ENCODE data around the gene ACBD6. TPM values are rescaled to one million over a fixed set of nuclear protein-coding genes. Genes with fewer than 3 reads are reported as not detected.
A peak's percentile ranks its signal among the peaks of the same experiment; 100 is the strongest.
"Not testable (repeated sequence)": the region's sequence is repeated elsewhere in the genome, so short reads cannot be mapped to it uniquely, and the experiment has no call there.

The ACBD6 gene
- total RNA-seq, 1 experiment from 2014 or later: 74.7 TPM

DNA sequence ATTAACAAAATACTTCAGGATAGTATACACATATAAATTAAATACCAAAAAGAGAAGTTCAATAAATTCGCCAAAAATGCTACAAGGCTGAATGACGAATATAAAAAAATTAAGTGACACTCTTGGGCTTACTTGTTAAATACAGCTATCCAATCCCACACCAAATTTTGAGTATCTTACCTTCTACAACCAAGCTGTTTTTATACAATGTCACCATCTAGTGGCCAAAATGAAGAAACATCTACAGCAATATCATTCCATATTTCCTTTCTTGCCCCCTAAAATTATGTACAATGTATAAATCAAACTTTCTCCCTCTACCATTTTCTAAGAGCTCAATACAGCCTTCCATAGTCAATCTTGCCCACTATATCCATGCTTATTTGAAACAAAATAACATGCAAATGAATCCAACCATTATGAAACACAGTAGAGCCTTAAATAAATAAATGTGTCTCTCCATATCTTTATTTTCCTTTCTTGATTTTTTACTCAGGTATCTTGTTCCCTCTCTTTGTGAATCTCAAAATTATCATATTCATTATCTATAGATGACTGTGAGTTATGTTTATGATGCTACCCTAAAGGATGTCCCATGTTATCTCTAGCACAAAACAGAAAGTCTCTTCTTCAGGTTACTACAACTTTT lies 86.3 kb downstream of the ACBD6 start:
- no TSS peak for BruUV-seq (replicated peaks)

DNA sequence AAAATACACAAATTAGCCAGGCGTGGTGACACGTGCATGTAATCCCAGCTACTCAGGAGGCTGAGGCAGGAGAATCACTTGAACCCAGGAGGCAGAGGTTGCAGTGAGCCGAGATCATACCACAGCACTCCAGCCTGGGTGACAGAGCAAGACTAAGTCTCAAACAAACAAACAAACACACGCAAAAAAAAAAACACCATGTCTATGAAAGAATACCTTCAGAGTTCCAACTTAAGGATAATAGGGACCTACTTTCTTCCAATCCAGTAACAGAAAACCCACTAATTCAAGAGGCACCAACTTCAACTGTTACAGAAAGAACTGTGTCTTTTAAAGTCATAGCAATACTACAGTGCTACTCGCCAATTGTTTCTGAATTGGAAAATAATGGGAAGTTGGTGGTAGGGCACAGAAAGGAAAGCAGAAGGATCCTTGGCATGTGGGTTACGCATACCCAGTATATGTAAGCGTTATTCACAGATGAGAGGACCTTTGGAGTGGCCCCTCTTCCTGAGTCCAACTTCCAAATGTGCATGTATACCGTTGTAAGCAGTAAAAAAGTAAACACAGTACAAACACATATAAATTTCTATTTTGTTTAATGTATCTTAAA lies 87.0 kb downstream of the ACBD6 start:
- no peak overlapping the region for H3K27ac Mint-ChIP-seq (ENCODE audit: unreplicated experiment)
- CTCF ChIA-PET: interaction anchor here (0.5 to 1.0 kb wide), 3 partner anchors 154 to 227 kb away, joined by 3 to 28 read pairs (median 3); no protein-coding TSS in a partner anchor
- TF ChIP-seq, protein P1, sequence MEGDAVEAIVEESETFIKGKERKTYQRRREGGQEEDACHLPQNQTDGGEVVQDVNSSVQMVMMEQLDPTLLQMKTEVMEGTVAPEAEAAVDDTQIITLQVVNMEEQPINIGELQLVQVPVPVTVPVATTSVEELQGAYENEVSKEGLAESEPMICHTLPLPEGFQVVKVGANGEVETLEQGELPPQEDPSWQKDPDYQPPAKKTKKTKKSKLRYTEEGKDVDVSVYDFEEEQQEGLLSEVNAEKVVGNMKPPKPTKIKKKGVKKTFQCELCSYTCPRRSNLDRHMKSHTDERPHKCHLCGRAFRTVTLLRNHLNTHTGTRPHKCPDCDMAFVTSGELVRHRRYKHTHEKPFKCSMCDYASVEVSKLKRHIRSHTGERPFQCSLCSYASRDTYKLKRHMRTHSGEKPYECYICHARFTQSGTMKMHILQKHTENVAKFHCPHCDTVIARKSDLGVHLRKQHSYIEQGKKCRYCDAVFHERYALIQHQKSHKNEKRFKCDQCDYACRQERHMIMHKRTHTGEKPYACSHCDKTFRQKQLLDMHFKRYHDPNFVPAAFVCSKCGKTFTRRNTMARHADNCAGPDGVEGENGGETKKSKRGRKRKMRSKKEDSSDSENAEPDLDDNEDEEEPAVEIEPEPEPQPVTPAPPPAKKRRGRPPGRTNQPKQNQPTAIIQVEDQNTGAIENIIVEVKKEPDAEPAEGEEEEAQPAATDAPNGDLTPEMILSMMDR (IDR thresholded peaks at IDR 0.05; ENCODE audit: insufficient read depth in 1 of 2, low read depth in 1 of 2, low read length in 1 of 2, severe bottlenecking in 1 of 2, unreplicated experiment in 1 of 2): no peak
- H3K4me3 Mint-ChIP-seq (ENCODE audit: unreplicated experiment): no peak overlapping the region
- no peaks in the 10 kb centered on the region for H3K9me3 ChIP-seq
- H3K27me3 Mint-ChIP-seq (ENCODE audit: insufficient read depth, unreplicated experiment): no peaks in the 10 kb centered on the region
- no peaks in the 10 kb centered on the region for H3K4me1 ChIP-seq
- POLR2A ChIA-PET: no interaction called here
- no peaks in the 10 kb centered on the region for H3K27me3 ChIP-seq (replicated peaks; ENCODE audit: control insufficient read depth, insufficient read depth, low read length)
- no TSS peak for BruUV-seq (replicated peaks)
- peaks cover 23% of the 10 kb centered on the region for H3K36me3 Mint-ChIP-seq (ENCODE audit: insufficient read depth, unreplicated experiment)
- no peaks in the 10 kb centered on the region for H3K36me3 ChIP-seq (ENCODE audit: control insufficient read depth, insufficient read depth, low read length)
- intact Hi-C loops (cut with micrococcal nuclease; ENCODE audit: unreplicated experiment): no loop called here
- H3K4me1 Mint-ChIP-seq (ENCODE audit: low read depth, unreplicated experiment): no peaks in the 10 kb centered on the region
- H3K9me3 Mint-ChIP-seq (ENCODE audit: unreplicated experiment): no peaks in the 10 kb centered on the region
- DNase-seq: no peak
- H3K4me3 ChIP-seq (ENCODE audit: low read depth, low read length): no peak overlapping the region

More for the DNA sequence above, 86.3 kb downstream of the ACBD6 start:
- Mint-ChIP-seq H3K27ac (ENCODE audit: unreplicated experiment) (no peak overlapping the region), H3K4me1 (ENCODE audit: low read depth, unreplicated experiment) (no peaks in the 10 kb centered on the region), H3K4me3 (ENCODE audit: unreplicated experiment) (no peak overlapping the region), H3K27me3 (ENCODE audit: insufficient read depth, unreplicated experiment) (no peaks in the 10 kb centered on the region), H3K36me3 (ENCODE audit: insufficient read depth, unreplicated experiment) (peaks cover 16% of the 10 kb centered on the region), H3K9me3 (ENCODE audit: unreplicated experiment) (no peaks in the 10 kb centered on the region)
- intact Hi-C loops (cut with micrococcal nuclease; ENCODE audit: unreplicated experiment): loop anchor here (1.0 kb wide), 3 partner anchors 51 to 228 kb away; no protein-coding TSS in a partner anchor
- ChIA-PET POLR2A (no interaction called here), CTCF (interaction anchor here (0.5 to 1.0 kb wide), 3 partner anchors 155 to 228 kb away, joined by 3 to 28 read pairs (median 3); no protein-coding TSS in a partner anchor)
- Histone ChIP-seq H3K27me3 (replicated peaks; ENCODE audit: control insufficient read depth, insufficient read depth, low read length) (no peaks in the 10 kb centered on the region), H3K4me3 (ENCODE audit: low read depth, low read length) (no peak overlapping the region), H3K9me3 (no peaks in the 10 kb centered on the region), H3K4me1 (no peaks in the 10 kb centered on the region), H3K36me3 (ENCODE audit: control insufficient read depth, insufficient read depth, low read length) (no peaks in the 10 kb centered on the region)
- DNase-seq: peak in 1 of 2 experiments; percentile 3
- TF ChIP-seq, protein P1 (IDR thresholded peaks at IDR 0.05; ENCODE audit: insufficient read depth in 1 of 2, low read depth in 1 of 2, low read length in 1 of 2, severe bottlenecking in 1 of 2, unreplicated experiment in 1 of 2): peak; percentile 45 to 66

DNA sequence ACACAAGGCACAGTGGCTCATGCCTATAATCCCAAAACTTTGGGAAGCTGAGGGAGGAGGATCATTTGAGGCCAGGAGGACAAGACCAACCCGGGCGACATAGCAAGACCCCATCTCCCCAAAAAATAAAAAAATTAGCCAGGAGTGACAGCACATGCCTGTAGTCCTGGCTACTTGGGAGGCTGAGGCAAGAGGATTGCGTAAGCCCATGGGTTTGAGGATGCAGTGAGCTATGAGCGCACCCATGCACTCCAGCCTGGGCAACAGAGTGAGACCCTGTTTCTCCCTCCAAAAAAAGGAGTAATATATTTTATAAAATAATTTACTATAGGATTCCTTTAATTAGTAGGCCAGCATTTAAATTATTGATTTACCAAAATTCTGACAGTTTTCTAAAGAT lies 89.8 kb downstream of the ACBD6 start:
- Histone ChIP-seq H3K4me1 (no peaks in the 10 kb centered on the region), H3K27me3 (replicated peaks; ENCODE audit: control insufficient read depth, insufficient read depth, low read length) (no peaks in the 10 kb centered on the region), H3K4me3 (ENCODE audit: low read depth, low read length) (no peak overlapping the region), H3K36me3 (ENCODE audit: control insufficient read depth, insufficient read depth, low read length) (no peaks in the 10 kb centered on the region), H3K9me3 (no peaks in the 10 kb centered on the region)
- TF ChIP-seq, protein P1 (IDR thresholded peaks at IDR 0.05; ENCODE audit: insufficient read depth in 1 of 2, low read depth in 1 of 2, low read length in 1 of 2, severe bottlenecking in 1 of 2, unreplicated experiment in 1 of 2): no peak
- H3K4me3 Mint-ChIP-seq (ENCODE audit: unreplicated experiment): no peak overlapping the region
- ChIA-PET POLR2A (no interaction called here), CTCF (no interaction called here)
- H3K36me3 Mint-ChIP-seq (ENCODE audit: insufficient read depth, unreplicated experiment): peaks cover 33% of the 10 kb centered on the region
- H3K4me1 Mint-ChIP-seq (ENCODE audit: low read depth, unreplicated experiment): no peaks in the 10 kb centered on the region
- intact Hi-C loops (cut with micrococcal nuclease; ENCODE audit: unreplicated experiment): no loop called here
- no peak overlapping the region for H3K27ac Mint-ChIP-seq (ENCODE audit: unreplicated experiment)
- H3K9me3 Mint-ChIP-seq (ENCODE audit: unreplicated experiment): no peaks in the 10 kb centered on the region
- no peak for DNase-seq
- no peaks in the 10 kb centered on the region for H3K27me3 Mint-ChIP-seq (ENCODE audit: insufficient read depth, unreplicated experiment)
- BruUV-seq (replicated peaks): no TSS peak

DNA sequence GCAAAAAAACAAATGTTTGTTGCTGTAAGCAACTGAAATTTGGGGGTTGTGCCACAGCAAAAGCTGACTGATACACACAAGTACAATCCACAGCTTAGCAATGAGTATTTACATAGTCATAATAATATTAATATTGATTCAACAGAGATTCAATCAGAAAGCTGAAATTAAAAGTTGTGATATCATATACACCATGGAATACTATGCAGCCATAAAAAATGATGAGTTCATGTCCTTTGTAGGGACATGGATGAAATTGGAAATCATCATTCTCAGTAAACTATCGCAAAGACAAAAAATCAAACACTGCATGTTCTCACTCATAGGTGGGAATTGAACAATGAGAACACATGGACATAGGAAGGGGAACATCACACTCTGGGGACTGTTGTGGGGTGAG lies 94.2 kb downstream of the ACBD6 start:
- intact Hi-C loops (cut with micrococcal nuclease; ENCODE audit: unreplicated experiment); H3K27me3 Mint-ChIP-seq (ENCODE audit: insufficient read depth, unreplicated experiment); POLR2A ChIA-PET; BruUV-seq (replicated peaks); H3K36me3 ChIP-seq (ENCODE audit: control insufficient read depth, insufficient read depth, low read length); H3K9me3 Mint-ChIP-seq (ENCODE audit: unreplicated experiment); H3K4me1 ChIP-seq; H3K4me3 ChIP-seq (ENCODE audit: low read depth, low read length); H3K4me3 Mint-ChIP-seq (ENCODE audit: unreplicated experiment); CTCF ChIA-PET; H3K27me3 ChIP-seq (replicated peaks; ENCODE audit: control insufficient read depth, insufficient read depth, low read length); DNase-seq; H3K4me1 Mint-ChIP-seq (ENCODE audit: low read depth, unreplicated experiment); H3K27ac Mint-ChIP-seq (ENCODE audit: unreplicated experiment); H3K9me3 ChIP-seq: not testable (repeated sequence)
- peaks cover 27% of the 10 kb centered on the region for H3K36me3 Mint-ChIP-seq (ENCODE audit: insufficient read depth, unreplicated experiment)

Measured in Caco-2 (cell line).